PFSK-1 (cell line): Measurements from ENCODE around the gene SEZ6L2.

ENCODE experiments used
- FOXP2 ChIP-seq: optimal IDR thresholded peaks from 2 replicates; pipeline ENCODE3; 2011; ENCODE audit warnings: borderline replicate concordance, control low read depth, inconsistent platforms; ENCODE audit not compliant: insufficient read depth; ENCODE audit errors: extremely low read length, extremely low read depth
- POLR2AphosphoS5 ChIP-seq: IDR thresholded peaks from 2 replicates; pipeline ENCODE4 v1.6.1; 2012; ENCODE audit warnings: low read depth, mild to moderate bottlenecking, control low read depth, low read length, moderate library complexity
- SIN3A ChIP-seq: IDR thresholded peaks from 2 replicates; pipeline ENCODE4 v1.6.1; 2012; ENCODE audit warnings: mild to moderate bottlenecking, low read length, moderate library complexity, borderline replicate concordance; ENCODE audit not compliant: insufficient read depth
- TAF1 ChIP-seq: IDR thresholded peaks from 2 replicates; pipeline ENCODE4 v1.6.1; 2012; ENCODE audit warnings: low read length, control low read depth, borderline replicate concordance; ENCODE audit not compliant: insufficient read depth
- TF ChIP-seq, protein P1 (sequence below), 2 experiments: IDR thresholded peaks; 2 replicates each; pipeline versions ENCODE4 v1.6.1 to v1.8.0; 2011 to 2012; ENCODE audit warnings: low read depth in 2 of 2, low read length in 2 of 2, control low read depth in 1 of 2, inconsistent platforms in 1 of 2, mild to moderate bottlenecking in 1 of 2, moderate library complexity in 1 of 2; ENCODE audit not compliant: insufficient read depth in 1 of 2

SEZ6L2 gene

DNA sequence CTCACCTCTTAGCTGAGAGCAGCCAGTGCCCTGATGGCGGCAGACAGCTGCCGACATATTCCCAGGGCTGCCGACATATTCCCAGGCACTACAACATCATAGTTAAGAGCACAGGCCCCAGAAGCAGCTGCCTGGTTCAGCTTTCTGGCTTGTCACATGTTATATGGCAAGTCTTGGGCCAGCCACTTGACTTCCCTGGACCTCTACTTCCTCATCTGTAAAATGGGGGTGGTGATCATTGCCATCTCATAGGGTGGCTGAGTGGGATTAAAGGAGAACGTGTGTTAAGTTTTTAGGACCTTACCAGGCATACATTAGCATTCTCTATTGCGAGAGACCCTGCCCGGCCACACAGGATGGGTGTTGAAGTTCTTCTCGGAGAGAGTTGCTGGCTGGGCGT is 55.4 kb downstream of the SEZ6L2 start:
- no peak for TF ChIP-seq POLR2AphosphoS5
- TF ChIP-seq, protein P1, sequence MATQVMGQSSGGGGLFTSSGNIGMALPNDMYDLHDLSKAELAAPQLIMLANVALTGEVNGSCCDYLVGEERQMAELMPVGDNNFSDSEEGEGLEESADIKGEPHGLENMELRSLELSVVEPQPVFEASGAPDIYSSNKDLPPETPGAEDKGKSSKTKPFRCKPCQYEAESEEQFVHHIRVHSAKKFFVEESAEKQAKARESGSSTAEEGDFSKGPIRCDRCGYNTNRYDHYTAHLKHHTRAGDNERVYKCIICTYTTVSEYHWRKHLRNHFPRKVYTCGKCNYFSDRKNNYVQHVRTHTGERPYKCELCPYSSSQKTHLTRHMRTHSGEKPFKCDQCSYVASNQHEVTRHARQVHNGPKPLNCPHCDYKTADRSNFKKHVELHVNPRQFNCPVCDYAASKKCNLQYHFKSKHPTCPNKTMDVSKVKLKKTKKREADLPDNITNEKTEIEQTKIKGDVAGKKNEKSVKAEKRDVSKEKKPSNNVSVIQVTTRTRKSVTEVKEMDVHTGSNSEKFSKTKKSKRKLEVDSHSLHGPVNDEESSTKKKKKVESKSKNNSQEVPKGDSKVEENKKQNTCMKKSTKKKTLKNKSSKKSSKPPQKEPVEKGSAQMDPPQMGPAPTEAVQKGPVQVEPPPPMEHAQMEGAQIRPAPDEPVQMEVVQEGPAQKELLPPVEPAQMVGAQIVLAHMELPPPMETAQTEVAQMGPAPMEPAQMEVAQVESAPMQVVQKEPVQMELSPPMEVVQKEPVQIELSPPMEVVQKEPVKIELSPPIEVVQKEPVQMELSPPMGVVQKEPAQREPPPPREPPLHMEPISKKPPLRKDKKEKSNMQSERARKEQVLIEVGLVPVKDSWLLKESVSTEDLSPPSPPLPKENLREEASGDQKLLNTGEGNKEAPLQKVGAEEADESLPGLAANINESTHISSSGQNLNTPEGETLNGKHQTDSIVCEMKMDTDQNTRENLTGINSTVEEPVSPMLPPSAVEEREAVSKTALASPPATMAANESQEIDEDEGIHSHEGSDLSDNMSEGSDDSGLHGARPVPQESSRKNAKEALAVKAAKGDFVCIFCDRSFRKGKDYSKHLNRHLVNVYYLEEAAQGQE (IDR thresholded peaks at IDR 0.05; ENCODE audit: insufficient read depth in 1 of 2, low read depth in 2 of 2, low read length in 2 of 2), result no peak
- TF ChIP-seq TAF1, result no peak
- no peak for TF ChIP-seq FOXP2
- TF ChIP-seq SIN3A, result no peak

DNA sequence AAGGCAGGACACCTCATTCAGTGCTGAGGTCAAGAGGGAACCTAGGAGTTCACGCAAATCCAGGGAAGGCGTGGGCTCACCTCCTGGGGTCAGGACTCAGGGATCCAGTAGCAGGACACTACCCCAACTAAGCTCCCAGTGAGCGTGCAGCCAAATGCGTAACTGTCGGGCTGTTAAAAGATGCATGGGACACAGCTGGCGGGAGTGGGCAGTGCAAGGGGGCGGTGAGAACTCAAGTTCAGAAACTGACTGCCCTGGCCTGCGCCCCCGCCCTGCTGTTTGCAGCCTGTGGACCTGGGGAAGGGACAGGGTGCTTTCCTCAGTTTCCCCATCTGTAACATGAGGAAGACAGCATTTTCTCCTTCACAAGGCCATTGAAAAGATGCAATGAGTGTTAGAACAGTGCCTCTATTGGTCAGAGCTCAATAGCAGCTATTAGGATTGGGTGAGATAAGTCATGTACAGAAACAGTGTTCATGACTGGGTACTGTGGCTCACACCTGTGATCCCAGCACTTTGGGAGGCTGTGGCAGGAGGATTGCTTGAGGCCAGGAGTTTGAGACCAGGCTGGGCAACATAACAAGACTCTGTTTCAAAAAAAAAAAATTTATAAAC is 56.5 kb downstream of the SEZ6L2 start:
- TF ChIP-seq FOXP2, result no peak
- TF ChIP-seq TAF1, result no peak
- no peak for TF ChIP-seq POLR2AphosphoS5
- no peak for TF ChIP-seq SIN3A
- TF ChIP-seq, protein P1 (IDR thresholded peaks at IDR 0.05; ENCODE audit: insufficient read depth in 1 of 2, low read depth in 2 of 2, low read length in 2 of 2), result no peak

- TF ChIP-seq TAF1 (no peak), FOXP2 (no peak), POLR2AphosphoS5 (no peak), SIN3A (no peak)
- TF ChIP-seq, protein P1 (IDR thresholded peaks at IDR 0.05; ENCODE audit: insufficient read depth in 1 of 2, low read depth in 2 of 2, low read length in 2 of 2), result no peak
Measured at GRCh38 chr16:29841631-29842030, 57.7 kb downstream of the SEZ6L2 start.

- TF ChIP-seq TAF1 (no peak), POLR2AphosphoS5 (no peak), FOXP2 (no peak), SIN3A (no peak)
- TF ChIP-seq, protein P1 (IDR thresholded peaks at IDR 0.05; ENCODE audit: insufficient read depth in 1 of 2, low read depth in 2 of 2, low read length in 2 of 2), result no peak
Measured at GRCh38 chr16:29840240-29840639, 59.1 kb downstream of the SEZ6L2 start.

GRCh38 chr16:29839822-29840221 is 59.5 kb downstream of the SEZ6L2 start:
- no peak for TF ChIP-seq POLR2AphosphoS5
- TF ChIP-seq FOXP2, result no peak
- no peak for TF ChIP-seq SIN3A
- TF ChIP-seq, protein P1 (IDR thresholded peaks at IDR 0.05; ENCODE audit: insufficient read depth in 1 of 2, low read depth in 2 of 2, low read length in 2 of 2), result no peak
- no peak for TF ChIP-seq TAF1
